H1 (cell line): ENCODE measurements around the gene SMARCC2. TPM values are rescaled to one million over a fixed set of nuclear protein-coding genes. Genes with fewer than 3 reads are reported as not detected.

Source experiments
- CTCF ChIA-PET: fragments of 300-600 bp; sonication (Branson Sonifier 250); formaldehyde crosslinking; loops from one replicate; lab custom pipeline; 2021; ENCODE audit not compliant: partially characterized antibody; lab: Charles Lee
- POLR2A ChIA-PET: fragments of 300-600 bp; sonication (Branson Sonifier 250); formaldehyde crosslinking; loops from one replicate; lab custom pipeline; 2021; ENCODE audit warnings: inconsistent platforms; ENCODE audit not compliant: partially characterized antibody; lab: Charles Lee
- DNase-seq, 2 experiments: peaks; one replicate each; pipeline versions ENCODE4 v3.0.0 to v3.0.0-alpha.2; 2010 to 2022; ENCODE audit warnings: low spot score in 2 of 2, low read depth in 1 of 2, mixed read lengths in 1 of 2
- FAIRE-seq: peaks from 2 replicates; lab custom pipeline; 2011; peaks lifted over from hg19 to GRCh38; lab: Jason Lieb, UNC
- H2AFZ ChIP-seq: 2 replicates; pipeline ENCODE4 v1.8.1; 2012; ENCODE audit warnings: low read length, inconsistent platforms
- H2AK5ac ChIP-seq: 2 replicates; pipeline ENCODE4 v1.6.1; 2013; ENCODE audit warnings: low read depth, low read length
- H2BK120ac ChIP-seq: replicated peaks from 2 replicates; pipeline ENCODE3; 2013; ENCODE audit warnings: low read depth, low read length, inconsistent platforms
- H2BK12ac ChIP-seq: 2 replicates; pipeline ENCODE4 v1.6.1; 2013; ENCODE audit warnings: low read depth, low read length
- H2BK15ac ChIP-seq: 2 replicates; pipeline ENCODE4 v1.6.1; 2013; ENCODE audit warnings: low read length
- H2BK20ac ChIP-seq: 2 replicates; pipeline ENCODE4 v1.6.1; 2013; ENCODE audit warnings: low read length
- H2BK5ac ChIP-seq: 2 replicates; pipeline ENCODE4 v1.6.1; 2013; ENCODE audit warnings: low read depth, low read length
- H3K14ac ChIP-seq: 2 replicates; pipeline ENCODE4 v1.6.1; 2013; ENCODE audit warnings: inconsistent platforms; ENCODE audit not compliant: insufficient read length
- H3K18ac ChIP-seq: 2 replicates; pipeline ENCODE4 v1.6.1; 2013; ENCODE audit warnings: low read length; ENCODE audit errors: extremely low read depth
- H3K23ac ChIP-seq: 2 replicates; pipeline ENCODE4 v1.6.1; 2013; ENCODE audit warnings: inconsistent platforms; ENCODE audit not compliant: insufficient read length
- H3K23me2 ChIP-seq: 2 replicates; pipeline ENCODE4 v1.6.1; 2013; ENCODE audit warnings: low read depth, low read length
- H3K27ac ChIP-seq: 2 replicates; pipeline ENCODE4 v1.6.1; 2011; ENCODE audit warnings: low read depth, low read length, inconsistent platforms
- H3K27me3 ChIP-seq, 4 experiments: replicated peaks in 1 of 4; 1 replicate in 1 of 4; 2 replicates in 3 of 4; pipeline versions ENCODE4 v1.6.1 to v1.8.1; 2011 to 2013; ENCODE audit warnings: low read length in 3 of 4, mild to moderate bottlenecking in 3 of 4, inconsistent platforms in 2 of 4, mixed read lengths in 2 of 4, moderate library complexity in 1 of 4; ENCODE audit not compliant: control insufficient read depth in 3 of 4, insufficient read depth in 3 of 4; ENCODE audit errors: extremely low read depth in 1 of 4
- H3K36me3 ChIP-seq, 4 experiments: 2 replicates each; pipeline versions ENCODE4 v1.6.1 to v1.8.1; 2011 to 2013; ENCODE audit warnings: mild to moderate bottlenecking in 4 of 4, low read length in 3 of 4, moderate library complexity in 2 of 4, control low read depth in 1 of 4, inconsistent platforms in 1 of 4; ENCODE audit not compliant: insufficient read depth in 4 of 4, control insufficient read depth in 2 of 4
- H3K4ac ChIP-seq: replicated peaks from 2 replicates; pipeline ENCODE3; 2013; ENCODE audit warnings: low read length, low read depth, mixed read lengths, inconsistent platforms; ENCODE audit not compliant: insufficient read length
- H3K4me1 ChIP-seq, 4 experiments: replicated peaks in 1 of 4; 1 replicate in 1 of 4; 2 replicates in 3 of 4; pipeline versions ENCODE4 v1.6.1 to v1.8.1; 2011 to 2013; ENCODE audit warnings: low read length in 3 of 4, inconsistent platforms in 2 of 4, mixed read lengths in 1 of 4; ENCODE audit not compliant: insufficient read depth in 4 of 4, control insufficient read depth in 3 of 4
- H3K4me2 ChIP-seq, 2 experiments: 2 replicates each; pipeline versions ENCODE4 v1.6.1 to v1.8.1; 2011 to 2013; ENCODE audit warnings: low read depth in 2 of 2, low read length in 2 of 2, control low read depth in 1 of 2, inconsistent platforms in 1 of 2, mild to moderate bottlenecking in 1 of 2; ENCODE audit not compliant: insufficient read depth in 1 of 2
- H3K4me3 ChIP-seq, 4 experiments: fragments of 200-600, 300-600 bp in 1 of 4; sonication (generic), shearing (Covaris generic), sonication (Bioruptor Twin) in 1 of 4; 2 replicates each; pipeline versions ENCODE4 v1.5.1 to v1.8.1; 2011 to 2016; ENCODE audit warnings: low read length in 4 of 4, low read depth in 3 of 4, control low read depth in 2 of 4, inconsistent platforms in 2 of 4, mild to moderate bottlenecking in 2 of 4, mixed read lengths in 1 of 4, moderate library complexity in 1 of 4; ENCODE audit not compliant: insufficient read depth in 2 of 4; ENCODE audit errors: extremely low read depth in 1 of 4
- H3K56ac ChIP-seq: replicated peaks from 2 replicates; pipeline ENCODE3; 2013; ENCODE audit warnings: low read depth, mild to moderate bottlenecking, mixed read lengths, low read length, inconsistent platforms; ENCODE audit not compliant: insufficient read length
- H3K79me1 ChIP-seq: 2 replicates; pipeline ENCODE4 v1.6.1; 2013; ENCODE audit warnings: low read depth, low read length, control low read depth
- H3K79me2 ChIP-seq, 2 experiments: 2 replicates each; pipeline versions ENCODE4 v1.6.1 to v1.8.1; 2012 to 2013; ENCODE audit warnings: low read length in 2 of 2, mild to moderate bottlenecking in 2 of 2, inconsistent platforms in 1 of 2; ENCODE audit not compliant: insufficient read depth in 2 of 2, control insufficient read depth in 1 of 2
- H3K9ac ChIP-seq, 4 experiments: replicated peaks in 1 of 4; 1 replicate in 1 of 4; 2 replicates in 3 of 4; pipeline versions ENCODE4 v1.6.1 to v1.8.1; 2011 to 2013; ENCODE audit warnings: low read depth in 3 of 4, low read length in 3 of 4, control low read depth in 2 of 4, mild to moderate bottlenecking in 2 of 4, moderate library complexity in 2 of 4, inconsistent platforms in 1 of 4; ENCODE audit errors: extremely low read depth in 1 of 4
- H3K9me3 ChIP-seq, 2 experiments: 2 replicates each; pipeline versions ENCODE4 v1.6.1 to v1.8.1; 2012 to 2013; ENCODE audit warnings: mild to moderate bottlenecking in 2 of 2, moderate library complexity in 2 of 2, control low read depth in 1 of 2, inconsistent platforms in 1 of 2, low read depth in 1 of 2, low read length in 1 of 2, mixed read lengths in 1 of 2; ENCODE audit not compliant: insufficient read depth in 2 of 2
- H4K20me1 ChIP-seq, 2 experiments: replicated peaks in 1 of 2; 2 replicates each; pipeline versions ENCODE3 to v1.8.1; 2011 to 2013; ENCODE audit warnings: inconsistent platforms in 2 of 2, low read length in 2 of 2, mild to moderate bottlenecking in 1 of 2; ENCODE audit not compliant: insufficient read depth in 2 of 2, control insufficient read depth in 1 of 2
- H4K5ac ChIP-seq: 2 replicates; pipeline ENCODE4 v1.6.1; 2013; ENCODE audit warnings: low read length, low read depth, mixed read lengths, inconsistent platforms; ENCODE audit not compliant: insufficient read length
- H4K8ac ChIP-seq: 2 replicates; pipeline ENCODE4 v1.8.0; 2013; ENCODE audit warnings: mild to moderate bottlenecking, moderate library complexity, low read length, inconsistent platforms; ENCODE audit not compliant: insufficient read depth; ENCODE audit errors: extremely low read depth
- H4K91ac ChIP-seq: replicated peaks from 2 replicates; pipeline ENCODE3; 2013; ENCODE audit warnings: low read length, mixed read lengths, inconsistent platforms; ENCODE audit not compliant: insufficient read length
- BCL11A ChIP-seq, 2 experiments: IDR thresholded peaks; one replicate each; pipeline ENCODE4 v1.6.1; 2011; ENCODE audit warnings: low read depth in 2 of 2, low read length in 2 of 2, mild to moderate bottlenecking in 2 of 2
- MAFK ChIP-seq: IDR thresholded peaks from 2 replicates; pipeline ENCODE4 v1.6.1; 2012; ENCODE audit warnings: low read depth, mild to moderate bottlenecking, improper control_type of control experiment, low read length
- SIN3A ChIP-seq, 2 experiments: IDR thresholded peaks in 1 of 2; conservative IDR thresholded peaks in 1 of 2; 2 replicates each; pipeline ENCODE4 v1.6.1; 2011 to 2012; ENCODE audit warnings: low read length in 2 of 2, improper control_type of control experiment in 1 of 2, low read depth in 1 of 2, mild to moderate bottlenecking in 1 of 2
- SP1 ChIP-seq: IDR thresholded peaks from 2 replicates; pipeline ENCODE4 v1.6.1; 2011; ENCODE audit warnings: low read depth, low read length
- WGBS, 2 experiments: shearing (Covaris generic) in 1 of 2; methylation state at CpG; one replicate each; pipeline versions ENCODE4 v1.1.6 to v1.1.7; 2013 to 2015; ENCODE audit warnings: low lambda C conversion rate in 2 of 2, mixed read lengths in 2 of 2, inconsistent platforms in 1 of 2, low coverage in 1 of 2, missing lambda C conversion rate in 1 of 2; ENCODE audit not compliant: insufficient replicate concordance in 2 of 2, insufficient coverage in 1 of 2, insufficient read length in 1 of 2; ENCODE audit errors: extremely low coverage in 1 of 2, missing lambda C conversion rate in 1 of 2; 5-methylcytosine and 5-hydroxymethylcytosine counted together
- polyA plus RNA-seq, 7 experiments: library from polyadenylated mRNA; depleted of rRNA in 3 of 7; stranded (reverse) in 5 of 7; unstranded in 2 of 7; fragments of >200 nt in 5 of 7; fragments of 200-250 nt in 2 of 7; gene quantifications; 1 replicate in 5 of 7; 2 replicates in 1 of 7; 4 replicates in 1 of 7; pipeline versions ENCODE4 v1.2.1 to v1.2.3, GENCODE V29; 2011 to 2013; ENCODE audit warnings: missing spikeins in 2 of 7, mixed read lengths in 2 of 7
- total RNA-seq: library from RNA; stranded (reverse); fragmentation: NEBNext Ultra II Directional; extraction: Animal tissue kit (Norgen Biotek cat#: 25700); gene quantifications from 2 replicates; pipeline ENCODE4 v1.2.1, GENCODE V29; 2021

The SMARCC2 gene
- total and polyA plus RNA-seq, 2 of the 8 experiments (the other 6 are each of a cell fraction or from before 2014, with no cell fraction given), result 33.9 to 78.5 TPM

- H4K20me1 ChIP-seq, result peaks cover 0 to 4% of the 10 kb centered on the region in 2 experiments
- H3K9me3 ChIP-seq, result no peaks in the 10 kb centered on the region
- peaks cover 10% of the 10 kb centered on the region for H3K79me1 ChIP-seq
- 0 out of 2 replicates have a peak within 1 kb of the TSS, but pooled peaks have one; percentile 72 for H2AFZ ChIP-seq
- peak; percentile 57 for FAIRE-seq
- H3K79me2 ChIP-seq, result peaks cover 0 to 25% of the 10 kb centered on the region in 2 experiments; a peak in 2 of 4 replicates
- ChIA-PET CTCF (interaction anchor here (0.6 to 4.2 kb wide), 35 partner anchors 8 to 414 kb away, joined by 3 to 89 read pairs (median 5); partner anchors contain the start of genes ANKRD52, COQ10A, ERBB3 and MYL6), POLR2A (interaction anchor here (0.6 to 9.8 kb wide), 50 partner anchors 9 to 1298 kb away, joined by 3 to 203 read pairs (median 4); partner anchors contain the start of genes ANKRD52, CNPY2, COQ10A and DDIT3)
- H4K5ac ChIP-seq, result peak within 1 kb of the TSS; percentile 65
- peak within 1 kb of the TSS; percentile 67 to 94 (median 86) for H3K4me3 ChIP-seq
- peak within 1 kb of the TSS; percentile 77; the same call in 1 of the 2 replicates for H2BK12ac ChIP-seq
- peak; percentile 89 to 98 for DNase-seq
- peak within 1 kb of the TSS; percentile 86 for H3K27ac ChIP-seq
- H4K91ac ChIP-seq, result peak within 1 kb of the TSS; percentile 58
- no peaks in the 10 kb centered on the region for H3K27me3 ChIP-seq
- peak within 1 kb of the TSS; percentile 89 for H2BK5ac ChIP-seq
- WGBS, 2 experiments, result 9% methylated on average over 41 of the region's 42 CpGs; no CpG with 5 or more reads in 1 of the 2 experiments
- H3K18ac ChIP-seq, result peak within 1 kb of the TSS; percentile 94
- H4K8ac ChIP-seq, result peak within 1 kb of the TSS; percentile 76
- H3K9ac ChIP-seq, result peak within 1 kb of the TSS; percentile 66 to 94 (median 74)
- peaks cover 22% of the 10 kb centered on the region for H3K23me2 ChIP-seq
- peaks cover 3 to 13% (median 6%) of the 10 kb centered on the region in 4 experiments; a peak in 6 of 7 replicates for H3K4me1 ChIP-seq
- H3K4ac ChIP-seq, result peak within 1 kb of the TSS; percentile 28
- H3K14ac ChIP-seq, result no peak within 1 kb of the TSS
- H2BK120ac ChIP-seq, result no peak within 1 kb of the TSS
- H2AK5ac ChIP-seq, result peak within 1 kb of the TSS; percentile 85; the same call in 1 of the 2 replicates
- H3K36me3 ChIP-seq, result peaks cover 0 to 4% (median 2%) of the 10 kb centered on the region in 4 experiments; a peak in 2 of 8 replicates
- no peak within 1 kb of the TSS for H2BK20ac ChIP-seq
- peak within 1 kb of the TSS; percentile 85 to 100 for H3K4me2 ChIP-seq
- H3K56ac ChIP-seq, result peak within 1 kb of the TSS; percentile 50
- H3K23ac ChIP-seq, result no peak within 1 kb of the TSS
- H2BK15ac ChIP-seq, result no peak within 1 kb of the TSS
- TF ChIP-seq MAFK, result no peak
- peak in 1 of 2 experiments; percentile 54; a peak in 1 of 4 replicates for TF ChIP-seq SIN3A (conservative IDR thresholded peaks at IDR 0.05 in 1 of 2, IDR thresholded peaks at IDR 0.05 in 1 of 2; ENCODE audit: low read depth in 1 of 2, low read length in 2 of 2)
- peak; percentile 64; the same call in 1 of the 2 replicates for TF ChIP-seq SP1
- no peak for TF ChIP-seq BCL11A (IDR thresholded peaks at IDR 0.05; ENCODE audit: low read depth in 2 of 2, low read length in 2 of 2)
Observed at GRCh38 chr12:56221757-56222530, 32.7 kb upstream of the SMARCC2 start, which contains the start of gene RNF41. Gene RNF41, minus strand, starts transcription at chr12:56221922. Its CDS starts 7,875 bp downstream, at chr12:56214047.
